ENCODE measurements around the gene BCL7A.

DNA sequence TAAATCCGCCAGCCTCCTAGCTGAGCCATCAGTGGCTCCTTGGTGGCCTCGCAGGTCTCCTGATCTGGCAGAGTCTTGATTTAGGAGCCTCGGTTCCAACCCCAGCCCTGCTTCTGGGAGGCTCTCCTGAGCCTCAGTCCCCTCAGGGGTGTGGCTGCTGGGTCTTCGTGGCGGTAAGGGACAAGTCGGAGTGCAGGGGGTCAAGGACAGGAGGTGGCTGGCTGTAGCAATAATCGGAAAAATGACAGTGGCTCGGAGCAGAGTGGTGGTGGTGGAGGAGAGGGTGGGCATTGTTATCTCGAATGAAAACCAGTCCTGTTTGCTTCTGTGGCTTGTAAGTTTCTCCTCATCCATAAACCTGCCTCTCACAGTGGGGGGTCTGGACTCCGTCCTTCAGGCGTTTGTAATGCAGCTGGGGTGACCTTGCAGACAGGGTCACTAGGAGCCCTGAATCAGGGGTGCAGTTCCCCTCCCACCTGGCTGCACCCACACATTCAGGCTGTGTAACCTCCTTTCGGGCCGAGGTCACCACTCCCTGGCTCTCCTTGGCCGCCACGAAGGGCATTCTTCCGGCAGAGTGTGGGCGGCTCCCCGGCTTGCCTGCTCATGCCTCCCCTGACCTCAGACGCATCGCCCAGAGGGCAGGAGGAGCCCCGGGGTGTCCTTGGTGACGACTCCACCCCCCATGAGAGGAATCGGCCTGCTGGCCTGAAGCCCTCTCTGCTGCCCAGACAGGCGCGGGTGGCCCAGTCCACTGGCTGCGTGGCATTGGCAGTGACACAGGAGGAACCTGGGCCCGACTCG, 8.1 kb downstream of the BCL7A start:
- TF ChIP-seq POLR2A (IDR thresholded peaks at IDR 0.05) (no peak), CTCF (IDR thresholded peaks at IDR 0.05) (no peak)
